IPS DF 4.7 (cell line): ENCODE results near the gene PI4KB.

ENCODE experiments used
- DNase-seq: peaks from one replicate; pipeline ENCODE4 v3.0.0-alpha.2; 2013; ENCODE audit warnings: low spot score; ENCODE audit errors: extremely low read depth

PI4KB gene

GRCh38 chr1:151346082-151346768 is 19.0 kb upstream of the PI4KB start:
- no peak for DNase-seq

- no peak for DNase-seq
These were observed 17.1 kb upstream of the PI4KB start for GRCh38 chr1:151344291-151344690.

GRCh38 chr1:151343587-151343986 is 16.4 kb upstream of the PI4KB start:
- DNase-seq: no peak

- no peak for DNase-seq
These were observed 15.4 kb upstream of the PI4KB start for GRCh38 chr1:151342569-151342968.

- DNase-seq: no peak
These were observed 14.8 kb upstream of the PI4KB start for GRCh38 chr1:151342021-151342420.

- DNase-seq: no peak
These were observed 13.9 kb upstream of the PI4KB start for GRCh38 chr1:151340870-151341754.

GRCh38 chr1:151336556-151336955 is 9.3 kb upstream of the PI4KB start:
- DNase-seq: no peak

- no peak for DNase-seq
These were observed 7.6 kb upstream of the PI4KB start for GRCh38 chr1:151334822-151335221.

- DNase-seq: no peak
These were observed 873 bp upstream of the PI4KB start for GRCh38 chr1:151327903-151328674.

- no peak for DNase-seq
These were observed 495 bp downstream of the PI4KB start for GRCh38 chr1:151326619-151327222.

GRCh38 chr1:151325646-151326429 is 1.4 kb downstream of the PI4KB start:
- no peak for DNase-seq

GRCh38 chr1:151325231-151325630 is 2.0 kb downstream of the PI4KB start:
- no peak for DNase-seq

GRCh38 chr1:151324390-151324930 is 2.8 kb downstream of the PI4KB start:
- DNase-seq: no peak

GRCh38 chr1:151318975-151319374 is 8.2 kb downstream of the PI4KB start:
- no peak for DNase-seq

- no peak for DNase-seq
These were observed 11.5 kb downstream of the PI4KB start for GRCh38 chr1:151315565-151316235.

GRCh38 chr1:151314137-151314875 is 12.9 kb downstream of the PI4KB start:
- no peak for DNase-seq

- DNase-seq: no peak
These were observed 13.7 kb downstream of the PI4KB start for GRCh38 chr1:151313501-151313900.

- no peak for DNase-seq
These were observed 14.4 kb downstream of the PI4KB start for GRCh38 chr1:151312826-151313225.

- no peak for DNase-seq
These were observed 14.8 kb downstream of the PI4KB start for GRCh38 chr1:151312411-151312810.
